Measurements from ENCODE around the gene STRA8. TPM values are rescaled to one million over a fixed set of nuclear protein-coding genes. Genes with fewer than 3 reads are reported as not detected.

STRA8 gene
- total and polyA plus RNA-seq, 7 donors: not detected

GRCh38 chr7:135291809-135292253, 58.2 kb downstream of the STRA8 start:
- intact Hi-C loops (cut with DNase I): no loop called here
- WGBS, 3 donors: 80 to 81% (median 80%) methylated on average over 8 of the region's 8 CpGs
- Histone ChIP-seq H3K4me1 (no peaks in the 10 kb centered on the region), H3K27me3 (ENCODE audit: insufficient read depth in 3 of 3, low read length in 2 of 3) (no peaks in the 10 kb centered on the region), H3K27ac (no peak overlapping the region), H3K36me3 (ENCODE audit: insufficient read depth in 1 of 2, low read depth in 1 of 2) (no peaks in the 10 kb centered on the region), H3K4me3 (no peak overlapping the region), H3K9me3 (no peaks in the 10 kb centered on the region)
- DNase-seq: no peak
- ATAC-seq: no peak
- no peak for TF ChIP-seq CTCF (IDR thresholded peaks at IDR 0.05)

GRCh38 chr7:135299235-135299634, 65.6 kb downstream of the STRA8 start:
- TF ChIP-seq CTCF (IDR thresholded peaks at IDR 0.05): no peak
- H3K27me3 ChIP-seq (ENCODE audit: insufficient read depth in 3 of 3, low read length in 2 of 3): no peaks in the 10 kb centered on the region
- no peaks in the 10 kb centered on the region for H3K36me3 ChIP-seq (ENCODE audit: insufficient read depth in 1 of 2, low read depth in 1 of 2)
- no peaks in the 10 kb centered on the region for H3K9me3 ChIP-seq
- H3K4me1 ChIP-seq: no peaks in the 10 kb centered on the region
- H3K4me3 ChIP-seq: no peak overlapping the region
- intact Hi-C loops (cut with DNase I): no loop called here
- DNase-seq (no peak), ATAC-seq (no peak)
- WGBS, 3 donors: 64 to 71% (median 69%) methylated on average over 6 of the region's 6 CpGs
- no peak overlapping the region for H3K27ac ChIP-seq

- H3K27me3 ChIP-seq (ENCODE audit: insufficient read depth in 3 of 3, low read length in 2 of 3): no peaks in the 10 kb centered on the region
- no peaks in the 10 kb centered on the region for H3K36me3 ChIP-seq (ENCODE audit: insufficient read depth in 1 of 2, low read depth in 1 of 2)
- intact Hi-C loops (cut with DNase I): no loop called here
- no peaks in the 10 kb centered on the region for H3K4me1 ChIP-seq
- 64 to 81% (median 69%) methylated on average over 3 of the region's 3 CpGs for WGBS, 3 donors
- no peak overlapping the region for H3K27ac ChIP-seq
- DNase-seq (no peak), ATAC-seq (no peak)
- H3K9me3 ChIP-seq: no peaks in the 10 kb centered on the region
- no peak overlapping the region for H3K4me3 ChIP-seq
- no peak for TF ChIP-seq CTCF (IDR thresholded peaks at IDR 0.05)
Observed at GRCh38 chr7:135300913-135301765, 67.5 kb downstream of the STRA8 start.

Other genes starting within 250 kb of the STRA8 start
- gene AGBL3, start 247.3 kb upstream of the STRA8 start, total RNA-seq: 1 to 10 TPM; 1.1 to 3.5 (median 2.3) TPM
- gene AGBL3, start 247.3 kb upstream of the STRA8 start, polyA plus RNA-seq: 1 to 10 TPM in 1 of 3 donors, under 1 TPM in 2; 0.51 to 1.3 (median 0.76) TPM
- gene TMEM140, start 85.8 kb upstream of the STRA8 start, total RNA-seq: 100 to 1,000 TPM in 1 of 4 donors, 10 to 100 TPM in 3; 67.0 to 106 (median 74.0) TPM
- 10 to 100 TPM; 25.4 to 62.1 (median 52.5) TPM for gene TMEM140, start 85.8 kb upstream of the STRA8 start, polyA plus RNA-seq
- gene CYREN, start 63.1 kb upstream of the STRA8 start, total RNA-seq: 10 to 100 TPM; 20.6 to 29.4 (median 25.3) TPM
- gene CYREN, start 63.1 kb upstream of the STRA8 start, polyA plus RNA-seq: 10 to 100 TPM; 25.0 to 61.2 (median 46.3) TPM
- 10 to 100 TPM in 1 of 4 donors, 1 to 10 TPM in 3; 4.8 to 23.6 (median 8.5) TPM for gene WDR91, start 22.3 kb upstream of the STRA8 start, total RNA-seq
- 1 to 10 TPM; 2.7 to 4.0 (median 2.8) TPM for gene WDR91, start 22.3 kb upstream of the STRA8 start, polyA plus RNA-seq

Data from psoas muscle (tissue), 8 donors.